Right lobe of liver (tissue), 4 donors: ENCODE measurements around the gene ATP13A1.

Source experiments
- CTCF ChIP-seq, 4 donors: fragments of 200-600 bp in 3 of 4; fragments of 450-650 bp in 1 of 4; IDR thresholded peaks; one replicate each; pipeline versions ENCODE4 v1.5.1 to v1.8.0; 2016 to 2022; ENCODE audit warnings: antibody characterized with exemption in 4 of 4, mild to moderate bottlenecking in 2 of 4
- POLR2A ChIP-seq: fragments of 450-650 bp; IDR thresholded peaks from one replicate; pipeline ENCODE4 v1.6.1; 2017; ENCODE audit warnings: antibody characterized with exemption, mild to moderate bottlenecking
- donor health status: DM: no; HTN: no; CAD: no.
- donor health status: DM: no; HTN: no; CAD: no.
- donor health status: DM: no; HTN: yes; CAD: no.

DNA sequence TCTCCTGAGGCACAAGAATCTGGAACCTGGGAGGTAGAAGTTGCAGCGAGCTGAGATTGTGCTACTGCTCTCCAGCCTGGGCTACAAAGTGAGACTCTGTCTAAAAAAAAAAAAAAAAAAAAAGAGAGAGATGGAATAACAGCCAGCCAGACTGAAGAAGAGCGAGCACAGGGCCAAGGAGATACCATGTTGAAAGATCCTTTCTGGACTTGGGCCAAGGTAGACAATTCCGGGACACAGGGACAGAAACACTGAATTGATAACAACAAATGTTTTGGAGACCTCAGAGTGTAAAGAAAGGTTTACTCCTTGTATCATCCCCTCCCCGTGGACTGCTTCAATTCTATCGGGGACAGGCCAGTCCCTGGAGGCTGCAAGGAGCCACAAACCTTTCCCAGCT is 40.1 kb downstream of the ATP13A1 start:
- TF ChIP-seq CTCF (IDR thresholded peaks at IDR 0.05) (no peak), POLR2A (no peak)
